GM06990 (cell line): Measurements from ENCODE around the gene CDRT4.

ENCODE experiments used
- DNase-seq: peaks from one replicate; pipeline ENCODE4 v3.0.0-alpha.2; 2011; ENCODE audit not compliant: insufficient read length; ENCODE audit errors: extremely low read depth
- H3K27me3 ChIP-seq: replicated peaks from 2 replicates; pipeline ENCODE4 v1.6.0; 2011; ENCODE audit warnings: low read length; ENCODE audit not compliant: control insufficient read depth, insufficient read depth
- H3K36me3 ChIP-seq: 2 replicates; pipeline ENCODE4 v1.5.1; 2011; ENCODE audit warnings: low read length; ENCODE audit not compliant: control insufficient read depth, insufficient read depth
- H3K4me3 ChIP-seq: replicated peaks from 2 replicates; pipeline ENCODE4 v1.5.1; 2011; ENCODE audit warnings: low read depth, mild to moderate bottlenecking, control low read depth, low read length
- CTCF ChIP-seq: IDR thresholded peaks from 2 replicates; pipeline ENCODE4 v1.5.1; 2011; ENCODE audit warnings: low read length, control low read depth, mild to moderate bottlenecking, inconsistent platforms; ENCODE audit not compliant: insufficient read depth, poor library complexity, severe bottlenecking

The CDRT4 gene

DNA sequence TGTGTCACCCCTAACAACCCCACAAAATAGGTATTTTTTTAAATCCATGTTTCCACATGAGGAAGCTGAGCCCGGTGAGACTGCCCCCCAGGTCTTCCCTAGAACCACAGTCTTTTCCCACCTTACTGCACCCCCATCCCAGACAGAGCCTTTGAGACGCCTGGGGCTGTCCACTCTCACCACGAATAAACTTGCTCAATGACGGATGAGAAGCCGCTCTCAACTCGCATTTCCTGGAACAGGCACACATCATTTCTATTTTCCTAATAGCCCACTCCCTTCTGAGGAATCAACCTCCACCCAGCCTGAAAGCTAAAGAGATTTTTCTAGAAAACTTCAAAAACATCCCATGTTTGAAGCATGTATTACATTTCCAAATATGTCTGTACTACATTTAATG, 14.1 kb upstream of the CDRT4 start:
- H3K36me3 ChIP-seq, result no peaks in the 10 kb centered on the region
- no peak overlapping the region for H3K4me3 ChIP-seq
- H3K27me3 ChIP-seq, result no peaks in the 10 kb centered on the region
- TF ChIP-seq CTCF, result no peak
- no peak for DNase-seq

DNA sequence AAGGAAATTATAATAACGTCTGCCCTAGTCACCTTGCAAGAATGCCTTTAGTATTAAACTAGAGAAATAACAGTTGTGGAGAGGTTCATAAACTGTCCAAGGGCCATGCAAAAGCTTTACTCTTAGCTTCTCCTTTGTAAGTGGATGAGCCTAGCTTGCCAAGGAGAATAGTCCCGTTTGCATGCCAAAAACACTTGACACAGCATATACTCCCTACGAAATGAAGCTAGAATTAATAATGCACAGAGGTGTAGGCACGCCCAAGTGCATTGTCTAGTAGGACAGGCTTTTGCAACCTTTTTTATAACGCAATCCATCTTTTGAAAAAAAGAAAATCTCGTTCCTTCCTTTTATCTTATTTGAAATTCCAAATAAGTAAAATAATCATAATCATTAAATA, 12.8 kb upstream of the CDRT4 start:
- no peak for DNase-seq

GRCh38 chr17:15479703-15480102, 12.3 kb upstream of the CDRT4 start:
- TF ChIP-seq CTCF, result no peak
- Histone ChIP-seq H3K36me3 (no peaks in the 10 kb centered on the region), H3K27me3 (no peaks in the 10 kb centered on the region), H3K4me3 (no peak overlapping the region)
- no peak for DNase-seq

More for the DNA sequence above, 12.8 kb upstream of the CDRT4 start:
- no peak overlapping the region for H3K4me3 ChIP-seq
- H3K27me3 ChIP-seq, result no peaks in the 10 kb centered on the region
- H3K36me3 ChIP-seq, result no peaks in the 10 kb centered on the region
- TF ChIP-seq CTCF, result no peak

- no peak for DNase-seq
- H3K27me3 ChIP-seq, result no peaks in the 10 kb centered on the region
- H3K4me3 ChIP-seq, result no peak overlapping the region
- no peaks in the 10 kb centered on the region for H3K36me3 ChIP-seq
- TF ChIP-seq CTCF, result no peak
Observed at GRCh38 chr17:15478845-15479244, 11.4 kb upstream of the CDRT4 start.

- Histone ChIP-seq H3K36me3 (no peaks in the 10 kb centered on the region), H3K4me3 (no peak overlapping the region), H3K27me3 (no peaks in the 10 kb centered on the region)
- DNase-seq, result no peak
- TF ChIP-seq CTCF, result no peak
Observed at GRCh38 chr17:15475631-15476354, 8.4 kb upstream of the CDRT4 start.

DNA sequence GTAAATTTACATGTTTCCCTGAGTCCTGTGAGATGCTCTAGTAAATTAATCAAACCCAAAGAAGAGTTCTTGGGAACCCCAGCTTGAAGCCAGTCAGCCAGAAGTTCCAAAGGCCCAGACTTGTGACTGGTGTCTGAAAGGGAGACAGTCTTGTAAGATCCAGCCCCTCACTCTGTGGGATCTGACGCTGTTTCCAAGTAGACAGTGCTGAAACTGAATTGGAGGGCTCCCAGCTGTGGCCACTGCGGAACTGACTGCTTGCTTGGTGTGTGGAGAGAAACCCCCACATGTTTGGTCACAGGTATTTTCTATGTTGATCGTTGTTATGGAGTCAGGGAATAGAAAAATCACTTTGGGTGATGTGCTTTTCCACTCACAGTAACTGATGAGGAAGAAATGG, 5.5 kb upstream of the CDRT4 start:
- Histone ChIP-seq H3K36me3 (no peaks in the 10 kb centered on the region), H3K27me3 (no peaks in the 10 kb centered on the region), H3K4me3 (no peak overlapping the region)
- no peak for DNase-seq
- TF ChIP-seq CTCF, result no peak
